Choroid plexus epithelial cell (primary cell): ENCODE measurements around the gene AP2A2.

Source experiments
- DNase-seq: peaks from one replicate; pipeline ENCODE4 v3.0.0-alpha.2; 2010; ENCODE audit warnings: low read depth
- H3K4me3 ChIP-seq: 2 replicates; pipeline ENCODE4 v1.5.1; 2011; ENCODE audit warnings: low read depth, mild to moderate bottlenecking, control low read depth, low read length, moderate library complexity
- TF ChIP-seq, protein P1 (sequence below): conservative IDR thresholded peaks from 2 replicates; pipeline ENCODE4 v1.5.1; 2011; ENCODE audit warnings: low read depth, mild to moderate bottlenecking, control low read depth, inconsistent platforms, low read length, moderate library complexity

The AP2A2 gene

DNA sequence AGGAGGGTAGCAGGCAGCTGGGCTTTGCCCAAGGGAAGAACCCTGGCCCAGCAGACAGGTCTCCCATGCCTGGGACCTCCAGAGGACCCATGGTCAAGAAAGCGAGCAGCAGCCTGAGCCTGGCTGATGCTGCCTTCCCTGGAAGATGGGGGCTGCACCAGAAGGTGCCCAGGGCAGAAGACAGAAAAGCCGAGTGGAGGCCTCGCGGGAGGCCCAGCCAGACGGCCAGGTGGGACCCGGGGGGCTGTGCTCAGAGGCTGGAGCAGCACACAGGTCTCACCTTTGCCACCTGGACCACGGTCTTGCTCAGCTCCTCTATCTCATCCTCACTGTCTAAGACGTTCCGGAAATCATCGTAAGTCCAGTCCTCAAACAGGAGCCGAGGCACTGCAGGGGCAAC, 25.9 kb upstream of the AP2A2 start:
- TF ChIP-seq, protein P1, sequence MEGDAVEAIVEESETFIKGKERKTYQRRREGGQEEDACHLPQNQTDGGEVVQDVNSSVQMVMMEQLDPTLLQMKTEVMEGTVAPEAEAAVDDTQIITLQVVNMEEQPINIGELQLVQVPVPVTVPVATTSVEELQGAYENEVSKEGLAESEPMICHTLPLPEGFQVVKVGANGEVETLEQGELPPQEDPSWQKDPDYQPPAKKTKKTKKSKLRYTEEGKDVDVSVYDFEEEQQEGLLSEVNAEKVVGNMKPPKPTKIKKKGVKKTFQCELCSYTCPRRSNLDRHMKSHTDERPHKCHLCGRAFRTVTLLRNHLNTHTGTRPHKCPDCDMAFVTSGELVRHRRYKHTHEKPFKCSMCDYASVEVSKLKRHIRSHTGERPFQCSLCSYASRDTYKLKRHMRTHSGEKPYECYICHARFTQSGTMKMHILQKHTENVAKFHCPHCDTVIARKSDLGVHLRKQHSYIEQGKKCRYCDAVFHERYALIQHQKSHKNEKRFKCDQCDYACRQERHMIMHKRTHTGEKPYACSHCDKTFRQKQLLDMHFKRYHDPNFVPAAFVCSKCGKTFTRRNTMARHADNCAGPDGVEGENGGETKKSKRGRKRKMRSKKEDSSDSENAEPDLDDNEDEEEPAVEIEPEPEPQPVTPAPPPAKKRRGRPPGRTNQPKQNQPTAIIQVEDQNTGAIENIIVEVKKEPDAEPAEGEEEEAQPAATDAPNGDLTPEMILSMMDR = no peak
- no peak overlapping the region for H3K4me3 ChIP-seq

DNA sequence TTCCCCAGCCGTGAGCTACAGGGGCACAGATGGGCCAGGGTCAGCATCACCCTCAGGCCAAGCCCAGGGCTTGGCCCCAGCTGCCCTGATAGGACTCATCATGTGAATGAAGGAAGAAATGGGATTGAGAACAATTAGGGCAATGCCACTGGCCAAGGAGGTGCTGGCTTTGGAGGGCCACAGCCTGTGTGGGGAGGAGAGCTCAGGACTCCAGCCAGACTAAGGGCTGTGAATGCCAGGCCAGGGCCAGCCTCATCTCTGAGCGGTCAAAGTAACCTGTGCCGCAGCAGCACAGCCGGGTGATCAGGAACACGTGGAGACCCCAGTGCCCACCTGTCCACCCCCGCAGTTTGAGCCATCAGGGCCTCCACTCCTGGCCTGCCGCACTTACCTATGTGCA, 25.1 kb upstream of the AP2A2 start:
- H3K4me3 ChIP-seq = no peak overlapping the region
- DNase-seq = no peak
- TF ChIP-seq, protein P1 = no peak

More for the DNA sequence above, 25.9 kb upstream of the AP2A2 start:
- no peak for DNase-seq

DNA sequence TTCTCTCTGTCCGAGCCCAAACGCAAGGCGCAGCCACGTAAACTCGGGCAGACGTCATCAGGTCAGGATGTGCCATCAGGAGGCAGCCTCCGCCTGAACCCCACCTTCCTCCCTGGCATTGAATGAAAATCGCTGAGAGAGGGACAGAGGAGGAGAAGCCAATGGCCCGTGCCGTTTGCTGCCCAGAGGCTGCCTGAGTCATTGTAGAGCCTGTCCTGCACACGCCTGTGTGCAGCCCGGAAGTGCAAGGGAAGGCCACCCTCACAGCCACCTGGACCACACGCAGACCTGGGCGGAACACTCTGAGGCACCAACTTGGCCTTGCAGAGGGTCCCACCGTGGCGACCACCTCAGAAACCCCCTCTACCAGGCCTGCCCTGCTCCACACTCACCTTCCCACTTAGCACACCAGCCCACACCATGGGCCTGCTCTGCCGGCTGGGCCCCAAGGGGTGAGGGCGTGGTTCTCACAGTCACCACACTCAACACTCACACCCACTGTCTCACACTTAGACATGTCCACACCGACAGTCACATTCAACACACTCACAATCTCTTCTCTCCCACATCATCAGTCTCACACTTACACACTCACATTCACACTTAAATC, 24.1 kb upstream of the AP2A2 start:
- no peak overlapping the region for H3K4me3 ChIP-seq
- DNase-seq = no peak
- TF ChIP-seq, protein P1 = no peak

DNA sequence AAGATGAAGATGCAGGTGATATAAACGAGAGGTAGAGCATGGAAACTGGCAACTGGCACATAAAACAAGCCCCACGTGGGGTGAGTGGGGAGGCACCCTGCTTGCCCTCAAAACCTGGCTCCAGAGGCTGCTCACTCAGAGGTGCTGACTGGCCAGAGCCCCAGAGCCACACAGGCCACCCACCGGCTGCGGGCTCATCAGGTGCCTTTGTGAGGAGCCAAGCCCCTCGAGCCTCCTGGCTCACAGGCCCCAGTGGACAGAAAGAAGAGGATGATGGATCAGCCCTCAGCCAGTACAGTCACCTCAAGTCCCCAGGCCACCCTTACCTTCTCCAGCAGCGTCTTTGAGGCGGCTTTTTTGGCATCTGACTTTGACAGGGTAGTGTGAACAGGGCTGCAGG, 21.3 kb upstream of the AP2A2 start:
- DNase-seq = no peak
- TF ChIP-seq, protein P1 = no peak
- no peak overlapping the region for H3K4me3 ChIP-seq

DNA sequence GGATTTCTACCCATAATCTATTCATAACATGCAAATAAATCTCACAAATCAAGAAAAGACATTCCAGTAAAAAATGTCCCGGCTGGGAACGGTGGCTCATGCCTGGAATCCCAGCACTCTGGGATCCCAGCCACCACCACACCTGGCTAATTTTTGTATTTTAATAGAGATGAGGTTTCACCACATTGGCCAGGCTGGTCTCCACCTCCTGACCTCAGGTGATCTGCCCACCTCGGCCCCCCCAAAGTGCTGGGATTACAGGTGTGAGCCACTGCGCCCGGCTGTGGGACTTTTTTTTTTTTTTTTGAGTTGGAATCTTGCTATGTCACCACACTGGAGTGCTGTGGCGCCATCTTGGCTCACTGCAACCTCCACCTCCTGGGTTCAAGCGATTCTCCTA, 19.7 kb upstream of the AP2A2 start:
- TF ChIP-seq, protein P1 = no peak
- no peak for DNase-seq
- no peak overlapping the region for H3K4me3 ChIP-seq

DNA sequence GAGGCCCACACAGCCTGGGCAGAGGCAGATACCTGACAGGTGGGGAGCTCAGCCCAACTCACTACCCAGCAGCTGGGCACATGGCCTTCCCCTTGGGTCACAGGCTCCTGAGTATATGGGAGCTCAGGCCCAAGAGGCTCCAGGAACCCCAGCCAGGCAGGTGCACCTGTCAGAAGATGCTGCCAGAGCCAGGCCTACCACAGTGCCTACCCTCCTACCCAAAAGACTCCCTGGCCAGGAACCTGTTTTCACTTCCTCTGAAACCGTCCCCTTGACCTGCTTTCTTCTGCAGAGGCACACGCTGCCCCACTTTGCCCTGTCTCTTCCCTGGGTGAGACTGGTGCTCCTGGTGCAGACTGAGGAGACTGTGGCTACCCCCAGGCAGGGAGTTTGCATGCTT, 18.0 kb upstream of the AP2A2 start:
- TF ChIP-seq, protein P1 = no peak
- DNase-seq = no peak
- no peak overlapping the region for H3K4me3 ChIP-seq

DNA sequence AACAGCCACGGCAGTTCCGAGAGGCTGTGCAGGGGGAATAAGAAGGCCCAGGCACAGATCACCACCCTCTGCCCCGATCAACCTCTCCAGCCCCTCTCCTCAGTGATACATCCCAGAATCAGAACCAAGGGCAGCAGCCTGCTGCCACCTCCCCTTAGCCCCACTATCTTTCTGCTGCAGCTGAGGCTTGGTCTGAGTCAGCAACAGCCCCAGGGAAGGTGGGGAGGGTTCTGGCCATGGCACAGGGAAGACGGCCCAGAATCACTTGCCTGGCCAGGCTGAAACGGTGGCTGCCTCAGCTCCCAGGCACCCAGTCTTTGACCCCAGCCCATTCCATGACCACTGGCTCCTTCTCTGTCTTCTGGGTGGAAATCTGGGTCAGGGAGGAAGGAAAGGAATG, 17.4 kb upstream of the AP2A2 start:
- DNase-seq = no peak
- H3K4me3 ChIP-seq = no peak overlapping the region
- TF ChIP-seq, protein P1 = no peak
